ENCODE results near the gene UGGT2. TPM values are rescaled to one million over a fixed set of nuclear protein-coding genes. Genes with fewer than 3 reads are reported as not detected.

The UGGT2 gene, protein sequence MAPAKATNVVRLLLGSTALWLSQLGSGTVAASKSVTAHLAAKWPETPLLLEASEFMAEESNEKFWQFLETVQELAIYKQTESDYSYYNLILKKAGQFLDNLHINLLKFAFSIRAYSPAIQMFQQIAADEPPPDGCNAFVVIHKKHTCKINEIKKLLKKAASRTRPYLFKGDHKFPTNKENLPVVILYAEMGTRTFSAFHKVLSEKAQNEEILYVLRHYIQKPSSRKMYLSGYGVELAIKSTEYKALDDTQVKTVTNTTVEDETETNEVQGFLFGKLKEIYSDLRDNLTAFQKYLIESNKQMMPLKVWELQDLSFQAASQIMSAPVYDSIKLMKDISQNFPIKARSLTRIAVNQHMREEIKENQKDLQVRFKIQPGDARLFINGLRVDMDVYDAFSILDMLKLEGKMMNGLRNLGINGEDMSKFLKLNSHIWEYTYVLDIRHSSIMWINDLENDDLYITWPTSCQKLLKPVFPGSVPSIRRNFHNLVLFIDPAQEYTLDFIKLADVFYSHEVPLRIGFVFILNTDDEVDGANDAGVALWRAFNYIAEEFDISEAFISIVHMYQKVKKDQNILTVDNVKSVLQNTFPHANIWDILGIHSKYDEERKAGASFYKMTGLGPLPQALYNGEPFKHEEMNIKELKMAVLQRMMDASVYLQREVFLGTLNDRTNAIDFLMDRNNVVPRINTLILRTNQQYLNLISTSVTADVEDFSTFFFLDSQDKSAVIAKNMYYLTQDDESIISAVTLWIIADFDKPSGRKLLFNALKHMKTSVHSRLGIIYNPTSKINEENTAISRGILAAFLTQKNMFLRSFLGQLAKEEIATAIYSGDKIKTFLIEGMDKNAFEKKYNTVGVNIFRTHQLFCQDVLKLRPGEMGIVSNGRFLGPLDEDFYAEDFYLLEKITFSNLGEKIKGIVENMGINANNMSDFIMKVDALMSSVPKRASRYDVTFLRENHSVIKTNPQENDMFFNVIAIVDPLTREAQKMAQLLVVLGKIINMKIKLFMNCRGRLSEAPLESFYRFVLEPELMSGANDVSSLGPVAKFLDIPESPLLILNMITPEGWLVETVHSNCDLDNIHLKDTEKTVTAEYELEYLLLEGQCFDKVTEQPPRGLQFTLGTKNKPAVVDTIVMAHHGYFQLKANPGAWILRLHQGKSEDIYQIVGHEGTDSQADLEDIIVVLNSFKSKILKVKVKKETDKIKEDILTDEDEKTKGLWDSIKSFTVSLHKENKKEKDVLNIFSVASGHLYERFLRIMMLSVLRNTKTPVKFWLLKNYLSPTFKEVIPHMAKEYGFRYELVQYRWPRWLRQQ (N-terminal part only)
- 34.5 and 43.7 TPM in 2 replicates for total RNA-seq

DNA sequence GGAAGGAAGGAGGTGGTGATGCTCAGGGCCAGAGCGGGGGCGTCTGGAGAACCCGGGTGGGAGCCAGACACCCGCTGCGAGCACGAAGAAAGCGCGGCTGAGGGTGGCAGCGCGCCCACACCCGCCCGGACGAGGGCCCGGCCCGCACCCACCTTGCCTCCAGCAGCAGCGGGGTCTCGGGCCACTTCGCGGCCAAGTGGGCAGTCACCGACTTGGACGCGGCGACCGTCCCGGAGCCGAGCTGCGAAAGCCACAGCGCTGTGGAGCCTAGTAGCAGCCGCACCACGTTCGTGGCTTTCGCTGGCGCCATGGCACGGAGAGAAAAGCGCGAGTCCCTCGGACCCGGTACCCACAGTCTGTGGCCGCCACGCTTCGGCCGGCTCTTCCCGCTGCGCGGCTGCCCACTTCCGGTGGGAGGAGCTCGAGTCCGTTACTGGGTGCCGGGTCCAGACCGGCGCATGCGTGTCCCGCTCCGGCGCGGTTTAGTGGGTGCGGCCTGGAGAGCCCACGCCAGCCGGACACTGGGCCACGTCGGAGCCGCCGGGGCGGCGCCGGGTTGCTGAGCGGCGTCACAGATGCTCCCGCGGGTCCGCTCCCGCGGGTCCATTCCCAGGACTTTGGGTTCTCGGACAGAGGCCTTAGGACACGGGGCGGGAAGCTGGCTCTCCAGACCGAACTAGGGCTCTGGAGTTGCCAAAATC lies at the start of gene UGGT2:
TSS of gene UGGT2 (minus strand) at position 399 of the 701 bp plus-strand sequence. CDS start at position 310, 89 bp downstream.

DNA sequence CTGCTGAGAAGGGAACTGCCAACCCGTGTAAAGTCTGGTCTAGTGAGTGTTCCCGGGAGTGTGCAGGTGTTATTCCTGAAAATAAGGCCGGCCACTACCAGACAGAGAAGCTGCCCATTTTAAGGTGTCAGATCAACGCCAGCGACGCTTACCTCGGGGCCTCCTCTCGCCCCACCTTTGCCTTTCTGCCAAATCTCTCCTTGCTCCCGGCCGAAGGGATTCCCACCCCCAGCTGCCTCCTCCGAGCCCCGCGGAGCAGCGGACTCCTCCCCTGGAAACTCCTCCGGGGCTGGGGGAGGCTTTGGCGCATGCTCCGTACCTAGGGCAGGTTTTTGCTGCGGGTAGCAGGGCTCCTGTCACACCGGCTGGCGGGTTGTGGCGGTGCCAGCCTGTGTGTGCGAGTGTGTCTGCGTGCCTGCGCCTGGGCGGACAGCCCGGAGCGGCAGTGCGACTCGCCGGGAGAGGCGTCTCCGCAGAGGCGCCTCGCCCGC lies 36.6 kb upstream of the UGGT2 start, which contains the start of gene HS6ST3:
TSS of gene HS6ST3 (plus strand) at position 359 of the 491 bp plus-strand sequence.

Other genes with a start within 250 kb of the UGGT2 start
- gene HS6ST3, start 36.7 kb upstream of the UGGT2 start, total RNA-seq, result under 0.01 and 0.90 TPM in 2 replicates